IMR-90 (cell line): ENCODE data around the gene TMEM40.

ENCODE experiments used
- BHLHE40 ChIP-seq: fragments of 150-350 bp; IDR thresholded peaks from 2 replicates; pipeline ENCODE4 v1.6.1; 2016; ENCODE audit warnings: mild to moderate bottlenecking, low read depth, low read length
- CEBPB ChIP-seq: IDR thresholded peaks from 2 replicates; pipeline ENCODE4 v1.6.1; 2012; ENCODE audit warnings: low read depth, low read length, improper control_type of control experiment
- CHD1 ChIP-seq: IDR thresholded peaks from 2 replicates; pipeline ENCODE4 v1.6.1; 2012; ENCODE audit warnings: low read depth, low read length, improper control_type of control experiment
- CTCF ChIP-seq: conservative IDR thresholded peaks from 2 replicates; pipeline ENCODE4 v1.5.1; 2012; ENCODE audit warnings: mild to moderate bottlenecking, low read depth, low read length, improper control_type of control experiment
- FOS ChIP-seq: fragments of 150-350 bp; IDR thresholded peaks from 2 replicates; pipeline ENCODE4 v1.6.1; 2016; ENCODE audit warnings: low read depth, low read length
- MAFK ChIP-seq: IDR thresholded peaks from 2 replicates; pipeline ENCODE4 v1.6.1; 2012; ENCODE audit warnings: low read depth, low read length, improper control_type of control experiment
- MAZ ChIP-seq: IDR thresholded peaks from 2 replicates; pipeline ENCODE4 v1.6.1; 2012; ENCODE audit warnings: low read depth, mild to moderate bottlenecking, low read length, improper control_type of control experiment, moderate library complexity, borderline replicate concordance
- POLR2A ChIP-seq: IDR thresholded peaks from 2 replicates; pipeline ENCODE4 v1.6.1; 2012; ENCODE audit warnings: mild to moderate bottlenecking, low read depth, low read length
- RAD21 ChIP-seq: IDR thresholded peaks from 2 replicates; pipeline ENCODE4 v1.6.1; 2012; ENCODE audit warnings: low read length, improper control_type of control experiment
- RCOR1 ChIP-seq: IDR thresholded peaks from 2 replicates; pipeline ENCODE4 v1.6.1; 2012; ENCODE audit warnings: mild to moderate bottlenecking, low read length, improper control_type of control experiment; ENCODE audit not compliant: insufficient replicate concordance
- RFX5 ChIP-seq: IDR thresholded peaks from 2 replicates; pipeline ENCODE4 v1.8.0; 2012; ENCODE audit warnings: low read depth, mild to moderate bottlenecking, low read length, moderate library complexity
- SMC3 ChIP-seq: fragments of 150-350 bp; IDR thresholded peaks from 2 replicates; pipeline ENCODE4 v1.6.1; 2016; ENCODE audit warnings: low read depth, mild to moderate bottlenecking, antibody characterized with exemption, low read length, moderate library complexity
- TF ChIP-seq, protein P1 (sequence below): fragments of 150-350 bp; IDR thresholded peaks from 2 replicates; pipeline ENCODE4 v1.6.1; 2016; ENCODE audit warnings: low read depth, mild to moderate bottlenecking, low read length, moderate library complexity, borderline replicate concordance
- TF ChIP-seq, protein P2 (sequence below): fragments of 150-350 bp; IDR thresholded peaks from 2 replicates; pipeline ENCODE4 v1.6.1; 2017; ENCODE audit warnings: mild to moderate bottlenecking, antibody characterized with exemption, low read length, low read depth

GRCh38 chr3:12729051-12729651 is 29.9 kb downstream of the TMEM40 start:
- TF ChIP-seq CTCF (no peak), SMC3 (no peak), FOS (no peak), POLR2A (no peak), MAFK (no peak), RAD21 (no peak), MAZ (no peak), RFX5 (no peak), CEBPB (no peak), CHD1 (no peak), BHLHE40 (no peak), RCOR1 (no peak)
- TF ChIP-seq, protein P1, sequence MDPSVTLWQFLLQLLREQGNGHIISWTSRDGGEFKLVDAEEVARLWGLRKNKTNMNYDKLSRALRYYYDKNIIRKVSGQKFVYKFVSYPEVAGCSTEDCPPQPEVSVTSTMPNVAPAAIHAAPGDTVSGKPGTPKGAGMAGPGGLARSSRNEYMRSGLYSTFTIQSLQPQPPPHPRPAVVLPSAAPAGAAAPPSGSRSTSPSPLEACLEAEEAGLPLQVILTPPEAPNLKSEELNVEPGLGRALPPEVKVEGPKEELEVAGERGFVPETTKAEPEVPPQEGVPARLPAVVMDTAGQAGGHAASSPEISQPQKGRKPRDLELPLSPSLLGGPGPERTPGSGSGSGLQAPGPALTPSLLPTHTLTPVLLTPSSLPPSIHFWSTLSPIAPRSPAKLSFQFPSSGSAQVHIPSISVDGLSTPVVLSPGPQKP, result no peak
- TF ChIP-seq, protein P2, sequence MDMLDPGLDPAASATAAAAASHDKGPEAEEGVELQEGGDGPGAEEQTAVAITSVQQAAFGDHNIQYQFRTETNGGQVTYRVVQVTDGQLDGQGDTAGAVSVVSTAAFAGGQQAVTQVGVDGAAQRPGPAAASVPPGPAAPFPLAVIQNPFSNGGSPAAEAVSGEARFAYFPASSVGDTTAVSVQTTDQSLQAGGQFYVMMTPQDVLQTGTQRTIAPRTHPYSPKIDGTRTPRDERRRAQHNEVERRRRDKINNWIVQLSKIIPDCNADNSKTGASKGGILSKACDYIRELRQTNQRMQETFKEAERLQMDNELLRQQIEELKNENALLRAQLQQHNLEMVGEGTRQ, result no peak
